Spleen (tissue), 11 donors: Measurements from ENCODE around the gene TMEM119. TPM values are rescaled to one million over a fixed set of nuclear protein-coding genes. Genes with fewer than 3 reads are reported as not detected.
A peak's percentile ranks its signal among the peaks of the same experiment; 100 is the strongest.
"Not testable (repeated sequence)": the region's sequence is repeated elsewhere in the genome, so short reads cannot be mapped to it uniquely, and the experiment has no call there.

Experiments
- DNase-seq: peaks from one replicate; pipeline ENCODE4 v3.0.0-alpha.2; 2020
- H3K27ac ChIP-seq, 8 donors: fragments of 200-600 bp; sonication (generic) in 7 of 8; 1 replicate in 4 of 8; 2 replicates in 4 of 8; pipeline versions ENCODE4 v1.5.0 to v1.8.0; 2016 to 2021; ENCODE audit warnings: inconsistent platforms in 4 of 8, mild to moderate bottlenecking in 4 of 8, moderate library complexity in 1 of 8
- H3K27me3 ChIP-seq, 7 donors: fragments of 200-600 bp; sonication (generic) in 6 of 7; replicated peaks in 1 of 7; 1 replicate in 4 of 7; 2 replicates in 3 of 7; pipeline versions ENCODE4 v1.5.0 to v1.8.0; 2016 to 2021; ENCODE audit warnings: inconsistent platforms in 3 of 7, mild to moderate bottlenecking in 1 of 7
- H3K36me3 ChIP-seq, 6 donors: fragments of 200-600 bp; sonication (generic) in 5 of 6; 1 replicate in 4 of 6; 2 replicates in 2 of 6; pipeline versions ENCODE4 v1.5.0 to v1.8.0; 2016 to 2021; ENCODE audit warnings: inconsistent platforms in 2 of 6
- H3K4me1 ChIP-seq, 6 donors: fragments of 200-600 bp; sonication (generic) in 5 of 6; 1 replicate in 3 of 6; 2 replicates in 3 of 6; pipeline versions ENCODE4 v1.5.0 to v1.8.0; 2016 to 2021; ENCODE audit warnings: inconsistent platforms in 3 of 6
- H3K4me3 ChIP-seq, 8 donors: fragments of 200-600 bp; sonication (generic) in 7 of 8; 1 replicate in 4 of 8; 2 replicates in 4 of 8; pipeline versions ENCODE4 v1.5.0 to v1.8.0; 2016 to 2021; ENCODE audit warnings: inconsistent platforms in 4 of 8, mild to moderate bottlenecking in 4 of 8, moderate library complexity in 2 of 8
- H3K9me3 ChIP-seq, 8 donors: fragments of 200-600 bp; sonication (generic) in 7 of 8; 1 replicate in 4 of 8; 2 replicates in 4 of 8; pipeline versions ENCODE4 v1.5.0 to v1.8.0; 2016 to 2021; ENCODE audit warnings: inconsistent platforms in 4 of 8
- CTCF ChIP-seq, 11 experiments: fragments of 200-600 bp in 7 of 11; fragments of 450-650 bp in 4 of 11; sonication (generic) in 4 of 11; IDR thresholded peaks in 8 of 11; conservative IDR thresholded peaks in 3 of 11; 1 replicate in 7 of 11; 2 replicates in 4 of 11; pipeline versions ENCODE4 v1.4.0 to v1.8.0; 2016 to 2021; ENCODE audit warnings: antibody characterized with exemption in 11 of 11, inconsistent platforms in 4 of 11, mild to moderate bottlenecking in 1 of 11
- POLR2A ChIP-seq, 3 donors: fragments of 450-650 bp; IDR thresholded peaks; one replicate each; pipeline ENCODE4 v1.5.1; 2017; ENCODE audit warnings: antibody characterized with exemption in 3 of 3, mild to moderate bottlenecking in 1 of 3
- POLR2AphosphoS5 ChIP-seq, 3 donors: sonication (generic); formaldehyde crosslinking; IDR thresholded peaks; one replicate each; pipeline ENCODE4 v1.5.1; 2017; ENCODE audit warnings: antibody characterized with exemption in 3 of 3
- WGBS, 5 donors: extraction: QIAGEN DNeasy Blood & Tissue Kit in 3 of 5; methylation state at CpG; one replicate each; pipeline versions ENCODE4 v1.1.5 to v1.1.7; 2013 to 2018; 5-methylcytosine and 5-hydroxymethylcytosine counted together
- intact Hi-C: fragments of 100-400 bp; cut with DNase I; formaldehyde crosslinking; loops from one replicate; pipeline ENCODE4 v1.15.0; 2023; ENCODE audit warnings: low total_unique reads
- polyA plus RNA-seq, 3 donors: library from polyadenylated mRNA; stranded (reverse); fragments of 200-250 nt; gene quantifications; one replicate each; pipeline ENCODE4 v1.2.1, GENCODE V29; 2013
- total RNA-seq, 7 donors: library from RNA; depleted of rRNA in 3 of 7; stranded (reverse); fragments of >200 nt in 3 of 7; fragmentation: NEBNext Ultra II Directional in 4 of 7; extraction: Animal tissue kit (Norgen Biotek cat#: 25700) in 4 of 7; gene quantifications; one replicate each; pipeline versions ENCODE4 v1.1.0 to v1.2.1, GENCODE V29; 2016 to 2021
- donor health status: healthy with polysubstance abuse.
- donor health status: DM: no; HTN: no; CAD: no; lungs with moderate emphysema.
- donor health status: DM: no; HTN: no; CAD: no.
- donor health status: Bipolar disorder and iron deficiency.
- donor health status: healthy.
- donor health status: DM: no; HTN: no; CAD: no.
- donor health status: DM: yes; HTN: yes; CAD: no.

The TMEM119 gene
- total and polyA plus RNA-seq, 10 donors, result 8.8 to 50.0 (median 16.2) TPM

GRCh38 chr12:108619369-108620160 lies 21.7 kb upstream of the TMEM119 start:
- H3K36me3 ChIP-seq, result peaks cover 0 to 47% (median 16%) of the 10 kb centered on the region in 6 donors
- peaks cover 26 to 84% (median 57%) of the 10 kb centered on the region in 6 donors for H3K4me1 ChIP-seq
- intact Hi-C loops, result loop anchor here (2.0 kb wide), 1 partner anchor 57 kb away; the partner anchor contains the start of gene ISCU
- no peak for TF ChIP-seq POLR2A (IDR thresholded peaks at IDR 0.05)
- no peak for TF ChIP-seq POLR2AphosphoS5 (IDR thresholded peaks at IDR 0.05)
- TF ChIP-seq CTCF (IDR thresholded peaks at IDR 0.05 in 8 of 11, conservative IDR thresholded peaks at IDR 0.05 in 3 of 11), result no peak
- no peak overlapping the region for H3K4me3 ChIP-seq
- H3K27ac ChIP-seq, result peak overlapping the region in 3 of 8 donors; percentile 67 to 74 (median 74)
- DNase-seq, result no peak
- 90 to 95% (median 92%) methylated on average over 14 of the region's 14 CpGs for WGBS, 5 donors
- peaks cover 0 to 9% (median 7%) of the 10 kb centered on the region in 8 donors for H3K9me3 ChIP-seq
- no peaks in the 10 kb centered on the region for H3K27me3 ChIP-seq

GRCh38 chr12:108618953-108619274 lies 21.0 kb upstream of the TMEM119 start:
- not testable (repeated sequence) for H3K27me3 ChIP-seq, H3K4me3 ChIP-seq, H3K9me3 ChIP-seq, DNase-seq
- 83 to 93% (median 89%) methylated on average over 4 of the region's 4 CpGs for WGBS, 5 donors
- Histone ChIP-seq H3K36me3 (peaks cover 0 to 41% (median 16%) of the 10 kb centered on the region in 6 donors), H3K4me1 (peaks cover 28 to 83% (median 59%) of the 10 kb centered on the region in 6 donors), H3K27ac (peak overlapping the region in 3 of 8 donors; percentile 46 to 74 (median 69))
- intact Hi-C loops, result loop anchor here (2.0 kb wide), 1 partner anchor 56 kb away; the partner anchor contains the start of gene ISCU

- H3K4me1 ChIP-seq, result peaks cover 30 to 85% (median 64%) of the 10 kb centered on the region in 6 donors
- peak overlapping the region in 5 of 8 donors; percentile 44 to 78 (median 70) for H3K27ac ChIP-seq
- TF ChIP-seq POLR2A (IDR thresholded peaks at IDR 0.05), result no peak
- peak; percentile 80 to 99 (median 95) for TF ChIP-seq CTCF (IDR thresholded peaks at IDR 0.05 in 8 of 11, conservative IDR thresholded peaks at IDR 0.05 in 3 of 11)
- TF ChIP-seq POLR2AphosphoS5 (IDR thresholded peaks at IDR 0.05), result peak; percentile 58 to 79 (median 70)
- H3K9me3 ChIP-seq, result peaks cover 0 to 9% (median 7%) of the 10 kb centered on the region in 8 donors
- DNase-seq, result peak; percentile 94
- intact Hi-C loops, result loop anchor here (2.0 kb wide), 1 partner anchor 56 kb away; the partner anchor contains the start of gene ISCU
- no peak overlapping the region for H3K4me3 ChIP-seq
- WGBS, 5 donors, result 11 to 17% (median 14%) methylated on average over 16 of the region's 16 CpGs
- no peaks in the 10 kb centered on the region for H3K27me3 ChIP-seq
- peaks cover 0 to 35% (median 12%) of the 10 kb centered on the region in 6 donors for H3K36me3 ChIP-seq
These were observed 20.4 kb upstream of the TMEM119 start for GRCh38 chr12:108618079-108618952.

- H3K36me3 ChIP-seq, result peaks cover 0 to 24% (median 3%) of the 10 kb centered on the region in 6 donors
- peaks cover 0 to 9% (median 7%) of the 10 kb centered on the region in 8 donors for H3K9me3 ChIP-seq
- peak overlapping the region; percentile 32 to 78 (median 64) for H3K27ac ChIP-seq
- no peak for DNase-seq
- WGBS, 5 donors, result 36 to 46% (median 43%) methylated on average over 10 to 14 of the region's 14 CpGs
- H3K27me3 ChIP-seq, result no peaks in the 10 kb centered on the region
- no peak overlapping the region for H3K4me3 ChIP-seq
- TF ChIP-seq CTCF (IDR thresholded peaks at IDR 0.05 in 8 of 11, conservative IDR thresholded peaks at IDR 0.05 in 3 of 11), result peak in 1 of 11 experiments; percentile 11
- TF ChIP-seq POLR2A (IDR thresholded peaks at IDR 0.05), result no peak
- peak; percentile 40 to 58 (median 53) for TF ChIP-seq POLR2AphosphoS5 (IDR thresholded peaks at IDR 0.05)
- intact Hi-C loops, result no loop called here
- H3K4me1 ChIP-seq, result peaks cover 29 to 83% (median 64%) of the 10 kb centered on the region in 6 donors
These were observed 19.3 kb upstream of the TMEM119 start for GRCh38 chr12:108616941-108617858.
